Measurements from ENCODE around the gene RAD51B.

The RAD51B gene

DNA sequence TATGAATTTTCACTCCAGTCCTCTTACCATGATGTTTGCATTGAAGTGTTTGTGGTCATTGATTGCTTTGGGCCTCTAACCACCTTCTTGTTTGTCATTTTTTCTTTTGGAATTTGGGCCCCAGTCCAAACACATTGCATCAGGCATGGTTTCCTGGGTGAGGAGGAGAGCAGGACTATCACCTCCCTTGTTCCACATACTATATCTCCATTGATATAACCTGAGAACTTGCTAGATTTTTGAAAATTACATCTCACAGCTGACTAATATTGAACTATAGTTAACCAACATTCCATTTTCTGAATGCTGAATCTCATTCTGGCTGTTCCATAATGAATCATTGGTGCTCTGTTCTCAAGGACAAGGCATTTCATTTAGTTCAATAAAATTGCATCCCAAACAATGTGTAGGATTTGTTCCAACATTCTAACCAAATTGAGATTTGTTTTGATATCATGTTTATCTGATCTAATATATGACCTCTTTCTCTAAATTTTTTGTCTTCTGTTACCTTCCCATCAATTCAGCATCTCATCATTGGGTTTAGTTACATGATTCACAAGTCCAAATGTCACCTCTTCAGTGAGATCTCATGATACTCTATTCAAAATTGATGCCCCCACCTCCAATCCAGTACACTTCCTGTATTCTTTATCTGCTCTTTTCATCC, 644.3 kb downstream of the RAD51B start:
- no peak for DNase-seq (ENCODE audit: low read depth in 3 of 3)

DNA sequence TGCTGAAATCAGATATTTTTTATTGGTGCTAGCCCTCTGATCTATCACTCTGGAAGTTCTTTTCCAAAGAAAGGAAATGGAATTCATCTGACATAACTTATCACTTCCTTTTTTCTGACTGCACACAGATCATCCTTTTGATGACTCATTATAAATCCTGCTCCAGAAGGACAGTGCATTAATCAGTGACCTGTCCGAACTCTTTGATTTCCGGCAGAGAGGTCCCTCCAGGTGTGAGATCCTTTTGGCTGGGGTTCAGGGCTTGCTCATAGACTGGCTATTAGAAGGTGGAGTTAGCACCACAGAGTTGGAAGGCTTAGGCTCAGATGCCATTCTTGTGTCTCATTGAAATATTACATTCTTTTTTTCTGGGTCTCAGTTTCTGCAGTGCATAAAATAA, 645.1 kb downstream of the RAD51B start:
- no peak for DNase-seq (ENCODE audit: low read depth in 3 of 3)

DNA sequence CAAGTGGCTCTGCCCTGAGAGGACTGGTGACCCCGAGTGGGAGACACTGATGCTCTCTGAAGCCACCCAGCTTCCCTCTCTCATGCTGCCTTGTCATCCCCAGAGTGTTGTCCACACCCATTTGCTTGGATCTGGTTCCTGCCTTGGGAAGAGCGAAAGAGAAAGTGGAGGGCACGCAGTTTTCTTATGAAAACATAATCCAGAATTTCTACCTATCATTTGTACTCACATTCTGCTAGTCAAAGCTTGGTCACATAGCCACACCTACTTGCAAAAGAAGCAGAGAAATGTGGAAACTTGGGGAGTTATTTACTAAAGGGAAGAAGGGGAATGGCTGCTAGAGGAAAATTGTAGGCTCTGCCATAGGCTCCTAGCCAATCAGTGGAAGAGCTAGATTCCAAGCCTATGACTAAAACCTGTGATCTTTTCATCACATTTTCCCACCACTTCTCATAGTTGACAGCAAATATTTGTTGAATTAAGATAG, 647.0 kb downstream of the RAD51B start:
- DNase-seq (ENCODE audit: low read depth in 3 of 3), result no peak

DNA sequence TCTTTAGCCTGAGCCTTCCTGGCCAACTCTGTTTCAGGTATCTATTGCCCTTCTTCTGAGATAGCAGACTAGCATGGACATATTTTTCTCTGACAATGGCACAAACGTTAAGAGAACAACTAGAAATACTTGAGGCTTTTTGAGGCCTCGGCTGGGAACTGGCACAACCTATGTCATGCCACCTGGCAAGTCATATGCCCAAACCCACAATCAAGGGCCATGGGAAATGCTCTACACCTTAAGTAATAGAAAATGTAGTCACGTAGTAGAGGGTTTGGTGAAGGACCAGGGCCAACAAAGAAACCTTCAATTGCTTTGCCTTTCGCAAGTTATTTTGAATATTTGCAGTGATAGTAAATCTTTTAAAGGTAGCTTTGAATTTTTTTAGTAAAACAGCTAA, 647.8 kb downstream of the RAD51B start:
- DNase-seq (ENCODE audit: low read depth in 3 of 3), result no peak

DNA sequence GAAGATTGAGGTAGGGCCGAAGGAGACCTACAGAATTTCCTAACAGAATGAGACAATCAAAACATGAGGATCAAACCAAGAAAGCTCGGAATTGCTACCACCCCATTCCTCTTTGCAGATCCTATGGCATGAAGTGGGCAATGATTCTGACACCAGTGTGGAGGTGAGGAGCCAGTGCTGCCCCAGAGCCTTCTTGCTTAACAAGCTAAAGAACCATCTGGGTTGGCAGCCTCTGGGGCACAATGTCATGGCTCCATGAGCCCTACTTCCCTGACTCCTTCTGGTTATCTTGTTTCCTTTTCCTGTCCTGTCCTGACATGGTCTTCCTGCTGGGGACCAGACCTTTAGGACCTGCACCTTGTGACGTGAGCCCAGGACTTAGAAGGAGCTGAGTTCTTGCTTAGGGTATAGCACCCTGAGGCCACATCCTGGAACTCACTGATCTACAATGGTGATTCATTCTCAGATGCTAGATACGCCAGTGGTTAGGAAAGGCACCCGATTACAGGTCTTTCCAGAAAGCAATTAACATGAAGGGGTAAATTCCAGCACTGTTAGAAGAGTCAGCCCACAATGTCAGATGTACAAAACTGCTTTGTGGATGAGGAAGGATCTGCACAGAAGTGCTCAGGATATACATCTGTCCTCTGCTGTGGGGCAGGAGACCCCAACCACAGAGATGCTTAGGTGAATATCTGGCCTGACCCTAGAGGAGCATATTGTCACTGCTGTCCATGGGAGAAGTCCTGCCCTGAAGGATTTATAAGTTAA, 649.0 kb downstream of the RAD51B start:
- DNase-seq (ENCODE audit: low read depth in 3 of 3), result peak in 1 of 3 experiments; percentile 21

DNA sequence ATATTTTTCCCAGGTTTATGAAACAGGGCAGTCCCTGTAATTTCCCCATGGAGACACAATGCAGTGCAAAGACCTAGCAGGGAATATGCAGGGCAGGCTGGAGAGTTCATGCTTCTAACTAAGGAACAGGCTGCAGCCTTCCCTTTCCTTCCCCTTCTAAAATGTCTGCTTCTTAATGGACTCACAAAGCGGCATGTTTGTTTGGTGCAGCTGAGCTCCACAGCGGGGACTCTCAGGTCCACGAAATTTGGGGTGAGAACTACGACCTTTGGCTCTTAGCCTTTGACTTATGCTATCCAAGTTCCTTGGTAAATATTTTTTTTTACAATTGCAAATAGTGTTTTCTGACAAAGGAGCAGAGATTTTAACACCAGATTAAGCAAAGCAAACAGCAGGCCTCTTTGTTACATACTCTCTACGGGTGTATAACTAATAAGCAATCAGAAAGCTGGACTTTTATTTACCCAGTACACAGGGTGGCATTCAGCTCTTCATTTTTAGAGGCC, 649.7 kb downstream of the RAD51B start:
- DNase-seq (ENCODE audit: low read depth in 3 of 3), result no peak

DNA sequence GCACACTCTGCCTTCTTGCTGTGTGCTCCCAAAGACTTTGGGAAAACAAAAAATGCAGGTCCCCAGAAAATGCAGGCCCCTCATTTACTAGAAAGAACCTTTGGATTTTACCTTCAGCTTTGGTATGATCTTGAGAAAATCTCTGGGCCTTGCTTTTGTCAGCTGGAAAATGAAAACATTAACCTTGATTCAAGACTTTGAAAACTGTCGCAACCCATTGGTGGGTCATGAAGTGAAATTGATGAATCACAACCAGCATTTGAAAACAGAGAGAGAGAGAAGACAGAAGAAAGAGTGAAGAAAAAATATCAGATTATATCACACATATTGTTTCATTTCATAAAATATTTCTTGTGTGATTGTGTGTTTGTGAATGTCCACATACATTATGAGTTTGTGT, 650.8 kb downstream of the RAD51B start:
- no peak for DNase-seq (ENCODE audit: low read depth in 3 of 3)

DNA sequence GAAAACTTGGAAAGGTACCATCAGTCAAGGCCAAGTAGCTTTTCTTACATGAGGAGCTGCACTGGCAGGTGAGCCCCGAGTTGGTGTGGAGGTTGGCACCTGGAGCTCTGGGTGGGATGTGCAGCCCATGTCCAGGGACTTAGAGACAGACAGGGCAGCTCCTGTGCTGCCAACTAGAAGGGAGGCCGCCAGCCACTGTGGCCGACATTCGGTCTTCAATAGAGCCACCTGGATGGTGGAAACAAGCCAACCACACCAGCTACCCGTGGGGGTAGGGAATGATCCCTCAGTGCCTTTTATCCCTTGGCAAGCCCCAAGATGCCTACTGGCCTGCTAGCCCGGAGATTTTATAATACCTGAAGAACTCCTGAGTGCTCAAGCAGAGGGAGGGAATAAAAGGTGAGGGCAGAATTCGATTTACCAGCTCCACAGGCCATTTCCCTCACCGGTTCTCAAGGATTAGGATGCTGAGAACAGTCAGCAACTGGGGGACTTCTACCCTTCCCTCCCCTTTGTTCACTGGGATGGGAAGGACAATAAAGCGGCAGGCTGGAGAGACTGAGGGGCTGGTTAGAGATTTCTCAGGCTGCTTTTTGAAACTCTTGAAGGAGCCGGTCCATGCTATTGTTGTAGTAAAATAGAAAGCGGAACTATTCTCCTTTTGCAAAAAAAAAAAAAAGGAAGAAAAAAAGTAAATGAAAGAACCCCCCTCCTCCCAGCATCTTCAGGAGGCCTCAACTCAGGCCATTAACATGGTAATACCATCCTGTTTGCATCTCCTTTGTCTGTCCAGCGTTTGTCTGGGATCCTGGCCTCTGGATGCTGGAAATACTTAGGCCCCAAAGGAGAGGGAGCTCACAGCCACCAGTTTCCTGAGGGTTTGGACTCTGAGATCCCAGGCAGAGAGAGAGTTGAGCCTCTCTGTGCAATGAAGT, 651.7 kb downstream of the RAD51B start:
- no peak for DNase-seq (ENCODE audit: low read depth in 3 of 3)

DNA sequence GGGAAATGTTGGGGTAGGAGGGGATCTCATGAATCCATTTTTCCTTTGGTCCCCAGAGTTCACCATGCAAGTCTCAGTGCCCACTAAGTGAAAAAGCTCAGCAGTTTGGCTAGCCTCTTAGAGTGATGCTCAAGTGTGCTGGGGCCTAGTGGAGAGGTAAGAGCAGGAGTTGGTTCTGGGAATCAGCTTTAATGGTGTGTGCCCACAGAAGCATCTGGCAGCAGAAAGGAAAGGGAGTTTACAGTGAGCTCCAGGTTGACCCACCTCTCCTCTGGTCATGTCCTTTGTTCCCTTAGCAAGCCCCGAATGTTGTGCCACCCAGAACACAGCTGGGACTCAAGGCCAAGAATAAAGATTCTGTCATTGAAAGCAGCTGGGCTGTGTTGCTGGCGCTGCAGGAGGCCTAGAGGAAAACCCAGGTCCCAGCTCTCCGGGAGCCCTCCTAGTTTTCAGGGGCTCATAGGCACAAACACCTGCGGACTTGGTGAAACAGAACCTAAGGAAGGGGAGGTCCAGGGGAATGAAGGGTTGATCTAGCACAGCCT, 652.5 kb downstream of the RAD51B start:
- DNase-seq (ENCODE audit: low read depth in 3 of 3), result no peak

DNA sequence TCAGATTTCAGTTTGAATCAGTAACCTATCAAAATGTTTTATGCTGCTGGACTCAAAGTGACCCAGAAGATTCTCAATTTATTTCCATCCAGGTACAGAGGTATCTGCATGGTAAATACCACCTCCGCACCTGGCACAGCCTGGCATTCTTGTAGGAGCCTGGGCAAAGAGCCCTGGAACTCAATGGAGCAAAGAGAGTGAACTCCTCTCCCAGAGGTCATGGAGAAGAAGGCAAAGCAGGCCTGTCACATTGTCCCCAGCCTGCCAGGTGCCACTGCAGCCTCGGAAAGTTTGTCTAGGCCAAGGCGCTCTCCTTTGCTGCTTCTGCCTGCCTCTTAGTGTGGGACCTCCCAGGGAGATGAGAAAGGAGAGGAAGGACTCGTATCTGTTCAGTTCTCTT, 653.5 kb downstream of the RAD51B start:
- DNase-seq (ENCODE audit: low read depth in 3 of 3), result no peak

DNA sequence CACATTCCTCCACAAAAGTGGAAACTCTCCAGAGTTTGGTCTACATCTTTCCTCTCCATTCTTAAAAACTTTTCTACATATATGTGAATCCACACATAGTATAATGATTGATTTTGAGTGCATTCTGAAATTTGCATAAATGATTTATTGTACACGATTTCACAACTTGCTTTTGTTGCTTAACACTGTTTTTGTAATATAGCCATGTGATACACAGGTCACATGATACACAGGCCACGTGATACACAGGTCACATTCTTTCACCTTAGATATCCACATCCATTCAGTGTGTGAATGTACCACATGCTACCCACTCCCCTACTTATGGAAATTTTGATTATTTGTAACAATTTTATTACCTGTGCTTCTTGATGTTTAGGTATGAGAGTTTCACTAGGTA, 654.2 kb downstream of the RAD51B start:
- no peak for DNase-seq (ENCODE audit: low read depth in 3 of 3)

DNA sequence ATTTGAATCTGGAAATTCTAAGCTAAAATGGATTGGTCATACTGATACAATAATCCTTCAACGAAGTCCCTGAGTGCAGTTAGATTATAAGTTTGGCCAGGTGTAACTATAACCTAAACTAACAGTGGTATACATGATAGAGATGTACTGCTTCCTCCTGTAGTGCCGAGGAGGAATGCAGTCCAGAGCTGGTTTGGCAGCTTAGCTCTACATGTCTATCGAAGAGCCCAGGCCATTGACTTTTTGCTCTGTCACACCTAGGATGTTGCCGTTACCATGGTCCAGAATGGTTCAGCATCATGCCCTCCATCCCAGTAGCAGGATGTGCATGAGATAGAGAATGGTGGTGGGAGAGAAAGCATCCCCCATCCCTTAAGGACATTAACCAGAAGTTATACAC, 655.2 kb downstream of the RAD51B start:
- no peak for DNase-seq (ENCODE audit: low read depth in 3 of 3)

DNA sequence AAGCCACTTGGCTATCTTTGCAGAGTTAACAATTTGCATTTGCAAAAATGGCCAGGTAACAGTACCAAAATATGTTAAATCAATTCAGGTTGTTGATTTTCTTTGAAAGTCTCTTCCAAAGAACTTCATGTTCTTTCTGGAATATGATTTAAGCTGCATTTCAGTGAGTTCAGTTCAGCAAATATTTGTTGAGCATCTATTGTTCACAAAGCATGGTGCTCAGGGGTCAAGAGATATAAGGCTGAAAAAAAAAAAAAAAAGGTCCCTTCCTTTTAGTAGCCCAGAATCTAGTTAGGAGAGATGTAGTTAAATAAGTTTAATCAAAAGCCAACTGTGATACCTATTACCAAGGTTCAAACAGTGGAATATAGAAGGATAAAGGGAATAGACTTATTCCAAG, 656.2 kb downstream of the RAD51B start:
- no peak for DNase-seq (ENCODE audit: low read depth in 3 of 3)

DNA sequence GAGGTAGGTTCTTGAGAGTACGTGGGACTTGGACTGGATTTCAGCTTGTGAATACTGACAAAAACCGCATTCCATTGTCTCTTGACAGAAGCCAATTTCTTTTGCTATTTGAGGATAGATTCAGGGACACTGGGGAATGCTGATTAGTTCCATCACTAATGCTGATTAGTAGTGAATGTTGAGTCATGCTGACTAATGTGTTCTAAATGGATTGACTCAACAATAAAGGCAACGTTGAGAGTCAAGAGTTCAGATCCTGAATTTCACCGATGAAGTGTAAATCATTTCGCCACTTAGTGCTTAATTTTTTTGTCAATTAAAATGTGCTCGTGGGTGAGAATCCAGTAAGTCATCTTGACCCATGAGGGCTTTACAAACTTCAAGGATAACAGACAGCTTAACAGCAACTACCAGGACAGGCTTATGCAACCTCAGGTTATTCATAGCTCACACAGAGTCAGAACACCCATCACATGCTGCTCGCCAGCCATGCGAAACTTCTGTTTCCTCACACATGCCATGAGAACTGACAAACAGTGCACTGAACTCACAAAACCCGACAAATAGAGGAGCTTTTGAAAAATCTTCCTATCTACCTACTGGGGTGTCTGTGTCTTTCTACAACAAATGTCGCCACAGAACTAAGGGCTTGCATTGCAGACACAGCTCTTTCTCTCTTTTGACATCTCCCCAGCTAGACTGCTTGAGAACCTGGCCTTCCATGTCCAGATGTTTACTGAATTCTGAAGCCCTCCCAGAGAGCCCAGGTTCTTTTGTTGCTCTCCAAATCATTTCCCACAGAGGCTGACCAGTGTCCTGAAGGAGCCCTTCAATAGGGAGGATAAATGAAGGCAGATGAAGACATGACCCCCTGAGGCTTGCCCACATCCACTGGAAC, 656.9 kb downstream of the RAD51B start:
- no peak for DNase-seq (ENCODE audit: low read depth in 3 of 3)

DNA sequence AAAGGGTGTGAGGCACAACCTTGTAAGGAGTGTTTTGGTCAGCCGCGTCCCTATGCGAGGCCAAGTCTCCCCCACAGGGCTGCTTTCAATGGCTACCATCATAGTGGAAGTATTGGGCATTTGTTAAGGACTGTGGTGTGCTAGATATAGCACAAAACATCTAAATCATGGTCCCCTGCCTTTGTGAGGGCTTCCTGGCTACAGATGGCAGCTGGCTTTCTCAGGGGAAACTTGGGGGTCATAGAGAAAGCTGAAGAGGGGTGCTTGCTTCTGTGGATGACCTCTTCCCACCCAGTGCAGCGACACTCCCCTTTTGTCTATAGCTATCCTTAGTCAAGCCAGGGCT, 657.5 kb downstream of the RAD51B start:
- DNase-seq (ENCODE audit: low read depth in 3 of 3), result no peak

DNA sequence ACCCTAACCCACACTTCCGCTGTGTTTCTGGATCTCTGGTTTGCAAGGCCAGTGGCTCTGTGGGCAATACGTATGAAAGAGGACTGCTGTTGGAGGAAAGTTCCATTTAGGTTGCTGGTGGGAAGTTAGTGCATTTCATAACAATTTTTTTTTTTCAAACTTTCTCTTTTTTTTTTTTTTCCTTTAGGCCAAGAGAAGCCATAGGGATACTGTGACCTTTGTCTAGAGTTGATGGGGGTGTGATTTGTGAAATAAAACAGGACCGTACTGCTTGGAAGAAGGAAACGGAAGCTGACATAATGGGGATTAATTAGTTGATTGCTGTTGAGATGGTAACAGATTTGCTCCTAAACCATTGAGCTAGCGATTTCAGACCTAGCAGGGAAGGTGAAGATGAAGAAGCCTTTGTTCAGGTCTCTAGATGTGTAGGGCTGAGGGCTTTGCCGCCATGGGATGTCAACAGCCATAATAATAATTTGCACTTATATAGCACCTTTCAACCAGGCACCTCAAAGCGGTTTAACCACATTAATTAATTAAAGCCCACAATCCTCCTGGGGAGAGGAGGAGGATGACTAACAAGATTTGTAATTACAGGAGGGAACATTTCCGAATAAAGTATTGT, 658.0 kb downstream of the RAD51B start:
- no peak for DNase-seq (ENCODE audit: low read depth in 3 of 3)

DNA sequence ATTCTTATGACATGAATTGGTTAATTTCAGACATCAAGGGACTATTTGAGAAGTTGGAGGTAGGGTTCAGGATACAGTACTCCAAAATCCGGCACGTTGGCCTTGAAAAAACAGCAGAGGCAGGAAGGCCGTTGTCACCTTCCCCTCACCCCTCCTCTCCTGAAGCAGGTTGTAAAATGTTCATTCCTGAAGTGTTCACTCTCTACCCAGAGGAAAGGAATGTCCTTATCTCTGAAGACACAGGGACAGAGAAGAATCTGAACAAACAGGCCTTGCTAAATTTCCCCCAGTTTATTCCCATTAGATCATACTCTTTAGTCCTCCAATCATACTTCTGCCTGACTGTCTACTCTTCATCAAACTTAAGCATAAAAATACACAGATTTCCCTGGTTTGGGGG, 659.7 kb downstream of the RAD51B start:
- DNase-seq (ENCODE audit: low read depth in 3 of 3), result no peak

DNA sequence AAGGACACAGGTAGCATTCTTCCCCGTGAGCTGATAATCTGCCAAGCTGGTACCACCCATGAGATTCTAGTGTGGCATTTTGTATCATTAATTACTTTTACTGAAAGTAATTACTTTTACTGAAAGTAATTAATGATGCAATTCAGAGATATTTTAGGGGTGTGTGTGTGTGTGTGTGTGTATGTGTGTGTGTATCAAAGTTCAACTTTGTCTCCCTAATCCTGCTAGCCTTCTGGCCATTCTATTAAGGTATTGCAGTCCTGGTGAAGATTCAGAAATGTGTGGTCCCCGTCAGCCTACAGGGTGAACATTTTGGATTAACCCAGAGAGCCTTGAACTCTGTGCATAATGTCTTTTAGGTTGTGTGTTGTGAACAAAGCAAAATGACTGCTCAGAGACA, 662.4 kb downstream of the RAD51B start:
- DNase-seq (ENCODE audit: low read depth in 3 of 3), result no peak

DNA sequence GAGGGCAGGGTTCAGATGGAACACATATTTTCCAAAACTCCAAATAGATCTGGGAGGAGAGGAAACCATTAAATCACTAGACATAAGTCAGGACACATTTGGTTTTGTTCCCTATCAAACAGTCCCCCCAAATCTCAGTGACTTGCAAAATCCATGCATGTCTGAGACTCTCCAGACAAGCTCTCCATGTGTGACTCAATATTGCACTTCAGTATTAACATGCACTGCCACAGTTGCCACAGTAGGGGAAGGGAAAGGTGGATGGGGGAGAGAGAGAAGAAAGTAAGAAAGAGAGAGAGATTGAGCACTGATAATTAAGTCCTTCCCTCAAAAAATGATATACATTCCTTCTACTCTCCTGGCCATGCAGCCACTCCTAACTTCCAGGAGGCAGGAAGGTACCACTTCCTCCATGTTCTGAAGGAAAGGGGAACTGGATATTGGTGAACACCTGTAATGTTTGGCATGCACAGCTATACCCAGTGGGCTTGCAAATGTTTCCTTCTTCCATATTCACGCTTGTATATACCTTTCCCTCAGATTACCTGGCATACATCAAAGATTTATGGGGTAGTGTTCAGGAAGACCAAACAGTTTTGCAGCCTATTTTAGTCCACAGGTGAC, 663.3 kb downstream of the RAD51B start:
- DNase-seq (ENCODE audit: low read depth in 3 of 3), result no peak
